Fibroblast of skin of abdomen (primary cell): ENCODE results near the gene CCDC142.
"Not testable (repeated sequence)": the region's sequence is repeated elsewhere in the genome, so short reads cannot be mapped to it uniquely, and the experiment has no call there.

ENCODE experiments used
- DNase-seq: peaks from one replicate; pipeline ENCODE4 v3.0.0-alpha.2; 2013

CCDC142 gene

DNA sequence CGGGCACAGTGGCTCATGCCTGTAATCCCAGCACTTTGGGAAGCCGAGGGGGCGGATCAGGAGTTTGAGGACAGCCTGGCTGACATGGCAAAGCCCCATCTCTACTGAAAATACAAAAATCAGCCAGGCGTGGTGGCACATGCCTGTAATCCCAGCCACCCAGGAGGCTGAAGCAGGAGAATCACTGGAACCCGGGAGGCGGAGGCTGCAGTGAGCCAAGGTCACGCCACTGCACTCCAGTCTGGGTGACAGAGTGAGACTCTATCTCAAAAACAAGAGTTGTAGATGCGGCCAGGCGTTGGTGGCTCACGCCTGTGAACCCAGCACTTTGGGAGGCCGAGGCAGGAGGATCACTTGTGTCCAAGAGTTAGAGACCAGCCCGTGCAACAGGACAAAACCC, 12.1 kb downstream of the CCDC142 start:
- DNase-seq: not testable (repeated sequence)

DNA sequence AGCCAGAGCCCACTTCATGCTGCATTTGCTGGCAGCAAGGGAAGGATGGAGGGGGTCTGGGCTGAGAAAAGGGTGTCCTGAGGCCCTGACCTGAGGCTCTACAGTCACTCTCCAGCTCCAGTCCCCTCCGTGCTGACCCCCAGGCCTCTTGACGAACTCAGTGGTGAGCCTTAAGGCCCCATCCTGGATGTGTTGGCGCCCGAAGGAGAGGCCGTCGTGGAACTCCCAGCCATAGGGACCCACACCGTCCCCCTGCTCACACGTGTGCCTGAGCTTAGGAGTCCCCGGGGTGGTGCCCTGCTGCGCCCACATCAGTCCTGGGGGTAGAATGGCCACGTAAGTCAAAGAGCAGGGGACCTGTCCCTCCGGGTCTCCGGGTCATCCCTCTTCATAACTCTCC, 18.4 kb downstream of the CCDC142 start:
- no peak for DNase-seq

DNA sequence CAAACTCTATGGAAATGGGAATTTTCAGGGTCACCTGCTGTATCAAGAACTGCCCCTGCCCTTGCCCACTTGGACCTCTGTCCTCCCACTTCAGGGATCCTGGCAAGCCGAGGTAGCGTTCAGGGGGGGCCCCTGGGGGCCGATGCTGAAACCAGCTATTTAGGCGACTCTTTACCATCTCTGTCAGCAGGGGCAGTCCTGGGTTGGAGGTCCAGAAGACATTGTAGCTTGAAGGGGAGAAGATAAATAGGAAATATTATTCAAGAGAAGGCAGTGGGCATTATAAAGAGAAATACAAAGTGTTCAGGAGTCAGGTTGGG, 20.1 kb downstream of the CCDC142 start:
- DNase-seq: no peak

DNA sequence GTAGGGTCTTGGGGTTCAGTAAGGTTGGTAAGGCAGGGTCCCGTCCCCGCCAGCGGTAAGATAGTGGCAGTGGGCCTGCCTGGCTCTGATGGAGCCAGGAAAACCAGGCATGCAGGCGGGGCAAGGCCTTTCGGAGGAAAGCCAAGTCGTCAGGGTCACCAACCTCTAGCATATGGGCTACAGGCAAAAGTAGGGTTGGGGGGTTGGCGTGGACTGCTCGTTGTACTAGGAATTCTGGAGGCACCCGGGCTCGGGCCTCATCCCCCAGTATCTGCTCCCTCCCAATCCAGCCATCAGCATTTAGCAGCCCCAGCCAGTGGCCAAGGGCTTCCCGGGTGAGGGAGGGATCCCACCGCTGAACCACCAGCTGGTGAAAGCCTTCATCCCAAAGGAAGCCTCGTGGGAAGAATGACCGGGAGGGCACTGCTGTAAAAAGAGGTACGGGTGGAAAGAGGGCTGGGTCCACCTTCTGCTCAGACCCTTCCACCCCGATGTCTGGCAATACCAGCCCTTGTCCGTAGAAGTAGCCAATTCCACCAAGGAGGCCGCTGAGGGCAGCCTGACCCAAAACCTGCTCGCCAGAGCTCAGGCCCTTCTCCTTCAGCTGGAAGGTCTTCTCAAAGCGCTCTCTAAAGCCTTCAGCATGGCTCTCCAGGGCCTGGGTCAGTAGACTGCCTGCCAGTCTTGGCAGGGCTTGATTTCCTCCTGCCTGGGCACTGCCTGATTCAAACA, 20.6 kb downstream of the CCDC142 start:
- DNase-seq: no peak

DNA sequence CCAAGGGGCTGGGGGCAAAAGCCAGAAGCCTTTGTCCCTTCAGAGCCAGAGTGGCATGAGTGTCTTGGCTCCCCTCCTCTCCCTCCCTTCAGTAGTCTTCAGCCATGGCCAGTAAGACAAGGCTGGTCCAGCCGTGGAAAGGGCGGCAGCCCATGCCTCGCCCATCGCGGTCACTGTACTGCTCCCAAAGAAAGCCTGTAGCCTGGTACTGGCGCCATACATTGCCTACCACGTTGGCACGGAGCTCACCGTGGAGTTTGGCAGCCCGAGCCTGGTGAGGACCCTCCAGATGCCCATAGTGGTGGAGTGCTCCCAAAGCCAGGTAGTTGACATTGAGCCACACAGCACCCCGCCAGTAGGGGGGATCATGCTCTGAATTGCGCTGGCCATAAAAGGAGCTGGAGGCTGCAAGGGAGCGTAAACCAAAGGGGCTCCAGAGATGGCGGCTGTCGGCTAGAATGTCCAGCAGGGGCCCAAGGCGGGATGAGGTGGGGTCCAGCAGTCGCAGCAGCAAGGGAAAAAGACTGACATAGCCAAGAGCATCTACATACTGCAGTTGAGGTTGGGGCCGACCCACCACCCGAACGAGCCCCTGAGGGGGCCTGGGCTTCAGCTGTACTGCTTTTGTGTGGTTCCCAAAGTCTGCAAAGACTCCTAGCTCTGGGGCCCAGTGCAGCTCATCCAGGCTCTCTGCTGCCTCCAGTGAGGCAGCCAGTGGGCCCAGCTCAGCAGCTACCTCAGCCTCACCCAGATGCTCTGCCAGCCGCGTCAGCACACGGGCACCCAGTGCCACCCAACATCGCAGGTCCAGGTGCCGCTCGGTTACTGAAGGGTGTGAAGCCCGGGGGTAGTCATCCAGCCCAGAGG, 21.4 kb downstream of the CCDC142 start:
- no peak for DNase-seq

DNA sequence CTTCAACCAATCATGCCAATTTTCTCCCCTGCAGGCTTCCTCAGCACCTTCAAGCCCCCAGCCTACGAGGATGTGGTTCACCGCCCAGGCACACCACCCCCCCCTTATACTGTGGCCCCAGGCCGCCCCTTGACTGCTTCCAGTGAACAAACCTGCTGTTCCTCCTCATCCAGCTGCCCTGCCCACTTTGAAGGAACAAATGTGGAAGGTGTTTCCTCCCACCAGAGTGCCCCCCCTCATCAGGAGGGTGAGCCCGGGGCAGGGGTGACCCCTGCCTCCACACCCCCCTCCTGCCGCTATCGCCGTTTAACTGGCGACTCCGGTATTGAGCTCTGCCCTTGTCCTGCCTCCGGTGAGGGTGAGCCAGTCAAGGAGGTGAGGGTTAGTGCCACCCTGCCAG, 22.6 kb downstream of the CCDC142 start:
- not testable (repeated sequence) for DNase-seq

DNA sequence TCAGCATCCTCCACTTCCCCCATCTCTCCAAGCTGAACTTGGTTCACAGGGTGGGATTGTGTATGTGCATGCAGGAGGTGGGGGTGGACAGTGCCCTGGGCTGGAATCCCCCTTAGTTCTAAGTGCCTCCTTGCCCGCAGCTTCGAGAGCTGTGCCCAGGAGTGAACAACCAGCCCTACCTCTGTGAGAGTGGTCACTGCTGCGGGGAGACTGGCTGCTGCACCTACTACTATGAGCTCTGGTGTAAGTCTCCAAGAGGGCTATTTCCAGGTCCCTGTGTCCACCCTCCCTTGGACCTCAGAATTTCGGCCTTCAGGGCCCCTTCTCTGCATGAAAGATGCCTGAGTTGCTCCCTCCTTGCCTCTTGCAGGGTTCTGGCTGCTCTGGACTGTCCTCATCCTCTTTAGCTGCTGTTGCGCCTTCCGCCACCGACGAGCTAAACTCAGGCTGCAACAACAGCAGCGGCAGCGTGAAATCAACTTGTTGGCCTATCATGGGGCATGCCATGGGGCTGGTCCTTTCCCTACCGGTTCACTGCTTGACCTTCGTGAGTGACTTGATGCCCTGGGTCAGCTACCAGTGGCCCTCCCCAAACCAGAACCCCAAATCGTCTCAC, 23.2 kb downstream of the CCDC142 start:
- DNase-seq: not testable (repeated sequence)

DNA sequence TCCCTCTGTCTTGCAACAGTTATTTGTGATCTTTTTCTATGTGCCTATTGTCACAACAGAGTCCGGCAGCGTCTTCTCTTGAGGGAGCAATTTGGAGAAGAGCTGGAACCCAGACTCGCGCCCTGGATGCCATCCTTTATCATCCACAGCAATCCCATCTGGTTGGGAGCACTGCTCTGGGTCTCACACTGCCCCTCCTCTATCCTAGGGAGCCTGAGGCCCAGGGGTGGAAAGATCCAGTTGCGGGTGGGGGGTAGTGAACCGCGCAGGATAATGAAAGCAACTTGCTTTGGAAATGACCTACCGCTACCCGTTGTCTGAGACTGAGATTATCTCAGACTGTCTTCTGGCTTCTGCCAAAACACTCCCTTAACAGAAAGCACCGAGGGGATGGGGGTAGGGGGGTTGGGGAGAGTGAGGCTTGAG, 23.8 kb downstream of the CCDC142 start:
- DNase-seq: no peak

DNA sequence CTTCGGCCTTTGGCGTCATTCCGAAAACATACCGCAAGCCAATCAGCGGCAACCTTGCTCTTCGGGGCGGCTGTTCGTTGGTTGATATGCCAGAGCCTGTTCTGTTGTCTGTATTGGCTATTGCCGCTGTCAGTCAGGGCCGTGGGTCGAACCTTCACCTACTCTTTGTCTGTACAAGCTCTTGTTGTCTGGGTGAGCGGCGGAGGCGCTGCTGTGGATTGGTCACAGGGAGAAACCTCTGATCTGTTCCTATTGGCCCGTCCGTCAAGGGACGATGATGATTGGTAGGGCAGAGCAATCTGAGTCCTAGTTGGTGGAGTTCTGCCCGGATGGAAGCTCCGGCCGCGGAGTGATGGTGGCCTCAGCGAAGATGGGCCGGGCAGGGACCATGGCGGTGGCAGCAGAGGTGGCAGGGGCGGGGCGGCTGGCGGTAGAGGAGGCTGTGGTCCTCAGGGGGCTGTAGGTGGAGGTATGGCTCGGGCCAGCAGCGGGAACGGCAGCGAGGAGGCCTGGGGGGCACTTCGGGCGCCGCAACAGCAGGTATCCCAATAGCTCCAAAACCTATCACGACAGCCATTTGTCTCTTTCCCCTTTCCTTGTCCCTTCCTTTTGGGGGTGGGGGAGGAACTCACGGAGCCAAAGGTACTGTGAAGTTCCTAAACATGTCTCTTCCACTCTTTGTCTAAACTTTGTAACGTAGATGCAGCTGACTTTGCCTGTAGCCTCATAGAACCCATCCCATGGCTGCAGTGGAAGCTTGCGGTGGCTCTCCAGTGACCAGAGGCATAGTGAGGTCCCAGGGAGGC, 24.5 kb downstream of the CCDC142 start, which contains the start of gene WBP1:
Gene WBP1, plus strand, starts transcription at position 307 of the 806 bp plus-strand sequence. Its CDS starts 165 bp downstream, at position 472.
- peak; percentile 100 for DNase-seq

DNA sequence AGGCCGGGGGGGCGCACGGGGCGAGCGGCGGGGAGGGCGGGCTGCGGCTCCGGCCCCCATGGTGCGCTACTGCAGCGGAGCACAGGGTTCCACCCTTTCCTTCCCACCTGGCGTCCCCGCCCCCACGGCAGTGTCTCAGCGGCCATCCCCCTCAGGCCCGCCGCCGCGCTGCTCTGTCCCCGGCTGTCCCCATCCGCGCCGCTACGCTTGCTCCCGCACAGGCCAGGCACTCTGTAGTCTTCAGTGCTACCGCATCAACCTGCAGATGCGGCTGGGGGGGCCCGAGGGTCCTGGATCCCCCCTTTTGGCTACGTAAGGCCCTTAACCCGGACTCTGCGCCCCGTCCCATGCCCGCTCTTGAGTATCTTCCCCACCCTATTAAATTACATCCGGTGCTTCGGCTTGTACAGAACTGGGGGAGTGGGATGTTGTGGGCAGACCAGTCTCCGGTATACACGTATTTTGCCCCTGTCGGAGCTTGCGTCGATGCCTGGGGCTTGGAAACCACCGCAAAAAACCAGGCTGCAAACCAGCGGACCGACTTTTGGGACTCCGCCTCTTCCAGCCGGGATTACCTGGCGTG, 25.2 kb downstream of the CCDC142 start:
- DNase-seq: no peak

DNA sequence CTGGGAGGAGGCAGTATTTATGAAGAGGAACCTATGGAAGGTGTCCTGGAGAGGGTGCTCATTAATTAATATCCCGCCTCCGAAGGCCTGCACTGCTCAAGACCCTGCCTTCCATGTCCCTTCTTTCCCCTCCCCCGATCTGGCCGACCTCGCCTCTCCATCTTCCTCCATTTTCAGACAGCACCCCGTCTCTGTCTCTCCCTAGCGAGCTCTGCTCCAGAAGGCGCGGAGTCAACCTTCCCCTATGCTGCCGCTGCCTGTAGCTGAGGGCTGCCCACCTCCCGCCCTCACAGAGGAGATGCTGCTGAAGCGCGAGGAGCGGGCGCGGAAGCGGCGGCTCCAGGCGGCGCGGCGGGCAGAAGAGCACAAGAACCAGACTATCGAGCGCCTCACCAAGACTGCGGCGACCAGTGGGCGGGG, 25.7 kb downstream of the CCDC142 start:
- DNase-seq: no peak

DNA sequence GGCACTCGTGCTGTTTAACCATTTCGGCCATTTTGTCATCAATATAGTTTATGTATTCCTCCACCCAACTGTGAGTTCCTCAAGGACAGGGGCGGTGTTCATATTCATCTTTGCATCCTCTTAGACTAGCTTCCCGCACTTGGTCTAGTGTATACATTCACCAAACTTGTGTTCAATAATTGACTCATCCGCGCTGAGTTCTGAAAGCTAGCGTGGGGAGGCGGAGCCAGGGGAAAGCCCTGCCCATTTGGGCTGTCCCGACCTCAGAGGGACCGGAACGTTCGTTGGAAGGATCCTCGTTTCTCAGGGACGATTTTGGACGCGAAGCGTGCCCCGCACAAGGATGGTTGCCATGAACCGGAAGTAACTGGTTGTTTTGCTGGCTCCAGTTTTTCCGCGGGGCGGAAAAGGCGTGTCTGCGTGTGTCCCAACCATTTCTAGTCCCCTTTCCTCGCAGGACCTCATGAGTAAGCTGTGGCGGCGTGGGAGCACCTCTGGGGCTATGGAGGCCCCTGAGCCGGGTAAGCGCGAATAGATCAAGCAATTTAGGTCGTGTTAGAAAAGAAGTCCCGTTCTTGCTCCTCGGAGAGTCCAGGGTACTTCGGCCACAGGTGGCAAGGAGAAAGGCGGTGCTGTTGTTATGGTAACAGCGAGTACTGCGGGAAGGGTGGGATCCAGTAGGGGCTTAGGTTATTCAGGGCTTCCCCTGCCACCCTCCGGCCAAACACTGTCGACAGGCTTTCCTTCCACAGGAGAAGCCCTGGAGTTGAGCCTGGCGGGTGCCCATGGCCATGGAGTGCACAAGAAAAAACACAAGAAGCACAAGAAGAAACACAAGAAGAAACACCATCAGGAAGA, 27.9 kb downstream of the CCDC142 start, which contains the start of gene INO80B:
Gene INO80B, plus strand, starts transcription at position 434 of the 858 bp plus-strand sequence. Its CDS starts 30 bp downstream, at position 464.
- peak; percentile 98 for DNase-seq

DNA sequence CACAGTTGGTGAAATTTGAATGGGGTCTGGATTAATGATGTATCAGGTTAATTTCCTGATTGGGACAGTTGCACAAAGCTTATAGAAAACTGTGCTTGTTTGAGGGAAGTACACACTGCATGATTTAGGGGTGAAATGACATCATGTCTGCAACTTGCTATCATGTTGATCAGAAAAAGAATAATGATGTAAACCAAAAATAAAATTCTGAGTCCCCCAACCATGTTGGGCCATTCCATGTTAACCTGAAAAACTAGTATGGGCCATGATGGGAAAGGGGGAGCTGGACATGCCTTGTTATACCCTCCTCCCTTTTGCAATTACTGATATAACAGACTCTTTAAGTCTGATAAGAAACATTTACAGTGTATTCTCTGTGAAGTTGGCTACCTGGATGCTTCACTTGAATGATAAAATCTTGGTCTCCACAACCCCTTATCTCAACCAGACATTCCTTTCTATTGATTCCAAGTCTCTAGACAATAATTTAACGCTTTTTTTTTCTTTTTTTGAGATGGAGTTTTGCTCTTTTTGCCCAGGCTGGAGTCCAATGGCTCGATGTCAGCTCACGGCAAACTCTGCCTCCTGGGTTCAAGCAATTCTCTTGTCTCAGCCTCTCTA, 32.1 kb downstream of the CCDC142 start:
- no peak for DNase-seq

DNA sequence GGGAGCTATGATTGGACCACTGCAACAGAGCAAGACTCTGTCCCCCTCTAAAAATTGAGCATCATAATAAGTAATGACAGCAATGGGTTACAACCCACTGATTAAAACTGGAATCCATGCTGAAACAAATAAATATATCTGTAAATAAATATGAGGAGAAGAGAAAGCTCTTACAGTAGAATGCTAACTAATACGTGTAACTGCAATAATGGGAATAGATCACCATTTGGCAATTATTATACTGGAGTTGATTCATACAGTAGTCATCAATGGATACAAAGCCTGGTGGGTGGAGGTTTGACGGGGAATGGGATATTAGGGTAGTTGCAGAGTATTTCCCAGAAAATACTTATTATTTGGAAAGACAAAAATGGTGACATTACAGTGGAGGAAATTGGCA, 34.0 kb downstream of the CCDC142 start:
- no peak for DNase-seq

DNA sequence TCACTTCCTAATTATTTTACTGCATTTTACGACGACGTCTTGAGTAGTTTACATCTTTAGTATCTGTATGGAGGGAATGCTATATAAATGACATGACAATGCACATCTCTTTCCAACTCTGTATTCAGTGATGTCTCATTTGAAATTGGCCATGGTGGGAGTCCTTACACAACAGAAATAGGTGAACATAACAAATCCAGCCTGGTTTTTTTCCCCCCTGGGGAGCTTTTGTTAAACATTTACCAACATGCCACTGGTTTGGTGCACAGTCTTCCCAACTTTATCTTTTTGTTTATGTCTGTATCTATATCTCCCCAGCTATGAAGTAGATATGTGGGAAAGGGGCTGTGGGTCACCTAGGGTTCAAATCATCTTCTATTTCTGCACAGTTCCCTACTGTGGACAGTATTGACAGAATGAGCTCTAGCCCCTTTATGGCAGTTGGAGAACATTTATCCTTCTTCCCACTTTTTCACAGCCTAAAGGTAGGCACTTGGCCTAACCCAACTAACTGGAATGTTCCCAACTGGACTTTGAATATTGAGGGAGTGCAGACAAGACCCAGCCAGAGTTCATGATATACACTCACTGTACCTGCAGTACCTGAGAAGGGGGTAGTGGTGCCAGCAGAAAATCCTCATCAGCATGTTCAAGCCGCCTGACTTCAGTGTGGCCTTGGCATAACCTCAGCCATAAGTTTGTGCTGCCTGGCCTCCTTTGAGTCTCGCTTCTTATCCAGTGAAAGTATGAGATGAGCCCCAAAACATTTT, 35.4 kb downstream of the CCDC142 start:
- no peak for DNase-seq

DNA sequence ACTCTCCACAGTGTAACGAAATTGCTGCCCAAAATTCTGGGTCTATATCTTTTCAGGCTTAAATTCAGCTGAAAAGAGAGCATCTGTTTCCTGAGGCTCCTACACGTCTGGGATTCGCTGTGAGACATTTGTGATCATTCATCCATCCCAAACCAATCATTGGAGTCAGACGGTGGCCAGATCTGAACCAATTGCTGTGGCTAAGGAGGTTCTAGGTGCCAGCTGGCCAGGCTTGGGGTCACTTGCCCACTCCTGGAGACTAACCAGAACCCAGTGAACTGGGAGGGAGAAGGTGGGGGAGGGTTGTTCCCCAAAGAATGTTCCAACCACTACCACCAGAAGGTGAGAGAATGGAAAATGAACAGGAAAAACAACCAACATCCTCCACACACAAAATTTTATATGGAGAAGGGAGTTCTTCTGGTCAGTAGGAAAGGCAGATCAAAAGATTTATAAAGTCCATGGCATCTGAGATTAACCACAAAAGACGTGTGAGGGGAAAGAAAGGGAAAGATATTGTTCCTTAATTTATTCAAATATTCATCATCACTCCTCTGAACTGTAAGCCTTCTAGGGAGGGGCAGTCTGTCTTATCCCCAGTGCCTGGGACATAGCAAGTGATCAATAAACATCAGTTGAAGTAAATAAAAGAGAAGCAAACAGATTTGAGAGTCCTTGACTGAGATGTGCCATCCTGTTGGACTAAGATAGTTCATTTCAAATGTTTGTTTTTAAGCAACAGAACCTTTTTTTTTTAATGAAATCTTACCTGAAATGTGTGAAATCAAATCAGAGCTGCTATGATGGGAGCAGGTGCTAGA, 38.1 kb downstream of the CCDC142 start:
- no peak for DNase-seq

DNA sequence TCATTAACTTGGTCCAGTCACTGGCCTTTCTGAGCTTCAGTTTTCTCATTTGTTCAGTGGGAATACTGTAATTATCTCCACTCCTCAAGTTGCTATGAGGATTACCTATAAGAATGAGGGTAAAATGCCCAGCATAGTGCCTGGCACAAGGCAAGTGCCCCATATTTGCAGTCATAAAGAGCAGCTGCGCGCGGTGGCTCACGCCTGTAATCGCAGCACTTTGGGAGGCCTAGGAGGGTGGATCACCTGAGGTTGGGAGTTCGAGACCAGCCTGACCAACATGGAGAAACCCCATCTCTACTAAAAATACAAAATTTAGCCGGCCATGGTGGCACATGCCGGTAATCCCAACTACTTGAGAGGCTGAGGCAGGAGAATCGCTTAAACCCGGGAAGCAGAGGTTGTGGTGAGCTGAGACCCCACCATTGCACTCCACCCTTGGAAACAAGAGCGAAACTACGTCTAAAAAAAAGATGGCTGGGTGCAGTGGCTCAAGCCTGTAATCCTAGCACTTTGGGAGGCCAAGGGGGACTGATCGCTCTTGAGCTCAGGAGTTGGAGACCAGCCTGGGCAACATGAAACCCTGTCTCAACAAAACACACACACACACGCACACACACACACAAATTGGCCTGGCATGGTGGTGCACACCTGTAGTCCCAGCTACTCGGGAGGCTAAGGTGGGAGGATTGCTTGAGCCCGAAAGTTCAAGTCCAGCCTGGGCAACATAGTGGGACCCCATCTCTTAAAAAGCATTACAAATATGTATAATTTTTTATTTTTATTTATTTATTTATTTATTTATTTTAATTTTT, 40.1 kb downstream of the CCDC142 start:
- not testable (repeated sequence) for DNase-seq
